B cell (primary cell): Measurements from ENCODE around the gene TIAL1. TPM values are rescaled to one million over a fixed set of nuclear protein-coding genes. Genes with fewer than 3 reads are reported as not detected.

Experiments used
- ATAC-seq: fragments of 200-7000 bp; cut with Tn5 transposase; one replicate; pipeline ENCODE4 v1.10.0; 2021; ENCODE audit warnings: low read depth, mild to moderate bottlenecking, moderate number of reproducible peaks, moderate library complexity
- CTCF ChIA-PET: fragments of 350-600 bp; sonication (Branson Sonifier 250); formaldehyde crosslinking; loops from one replicate; lab custom pipeline; 2021; ENCODE audit warnings: antibody characterized with exemption, inconsistent platforms; lab: Charles Lee
- POLR2A ChIA-PET: fragments of 350-600 bp; sonication (Branson Sonifier 250); formaldehyde crosslinking; loops from one replicate; lab custom pipeline; 2021; ENCODE audit warnings: antibody characterized with exemption; lab: Charles Lee
- DNase-seq: peaks from one replicate; pipeline ENCODE4 v3.0.0; 2013
- H2AFZ ChIP-seq: 2 replicates; pipeline ENCODE4 v1.6.1; 2012; ENCODE audit warnings: mild to moderate bottlenecking, low read depth, low read length; ENCODE audit not compliant: insufficient read depth, poor library complexity, severe bottlenecking
- H3K27ac ChIP-seq, 2 donors: 1 replicate in 1 of 2; 2 replicates in 1 of 2; pipeline ENCODE4 v1.5.1; 2012 to 2013; ENCODE audit warnings: low read length in 2 of 2, mild to moderate bottlenecking in 2 of 2, moderate library complexity in 1 of 2
- H3K27me3 ChIP-seq, 4 experiments: fragments of 200-600 bp in 1 of 4; sonication (generic) in 1 of 4; replicated peaks in 1 of 4; 1 replicate in 2 of 4; 2 replicates in 2 of 4; pipeline versions ENCODE4 v1.6.1 to v1.7.0; 2013 to 2016; ENCODE audit warnings: low read length in 3 of 4, mild to moderate bottlenecking in 2 of 4, mixed read lengths in 1 of 4, moderate library complexity in 1 of 4; ENCODE audit not compliant: insufficient read depth in 4 of 4, control insufficient read depth in 3 of 4; ENCODE audit errors: control extremely low read depth in 1 of 4
- H3K36me3 ChIP-seq, 2 experiments: replicated peaks in 1 of 2; 1 replicate in 1 of 2; 2 replicates in 1 of 2; pipeline versions ENCODE4 v1.6.1 to v1.7.1; 2013; ENCODE audit warnings: low read length in 1 of 2; ENCODE audit not compliant: insufficient read depth in 2 of 2, control insufficient read depth in 1 of 2; ENCODE audit errors: control extremely low read depth in 1 of 2, extremely low read depth in 1 of 2
- H3K4me1 ChIP-seq, 2 donors: fragments of 200-600 bp in 1 of 2; sonication (generic) in 1 of 2; 1 replicate in 1 of 2; 2 replicates in 1 of 2; pipeline versions ENCODE4 v1.5.1 to v1.6.1; 2013 to 2017; ENCODE audit warnings: low read length in 2 of 2; ENCODE audit not compliant: control insufficient read depth in 2 of 2, insufficient read depth in 2 of 2
- H3K4me2 ChIP-seq: replicated peaks from 2 replicates; pipeline ENCODE3; 2012; ENCODE audit warnings: mild to moderate bottlenecking, low read depth, low read length; ENCODE audit not compliant: poor library complexity, severe bottlenecking
- H3K4me3 ChIP-seq, 5 experiments: fragments of 200-600 bp in 1 of 5; sonication (generic) in 1 of 5; 1 replicate in 3 of 5; 2 replicates in 2 of 5; pipeline versions ENCODE4 v1.5.1 to v1.7.0; 2011 to 2016; ENCODE audit warnings: low read length in 4 of 5, mild to moderate bottlenecking in 4 of 5, low read depth in 2 of 5, control low read depth in 1 of 5, moderate library complexity in 1 of 5; ENCODE audit not compliant: insufficient read depth in 1 of 5; ENCODE audit errors: control extremely low read depth in 1 of 5, extremely low read depth in 1 of 5
- H3K79me2 ChIP-seq: fragments of 200-600 bp; sonication (generic); one replicate; pipeline ENCODE4 v1.6.0; 2016; ENCODE audit warnings: low read length; ENCODE audit not compliant: control insufficient read depth, insufficient read depth
- H3K9ac ChIP-seq: fragments of 200-600 bp; sonication (generic); 2 replicates; pipeline ENCODE4 v1.6.1; 2017; ENCODE audit warnings: mild to moderate bottlenecking, low read length, moderate library complexity
- H3K9me3 ChIP-seq, 3 donors: one replicate each; pipeline versions ENCODE4 v1.6.1 to v1.7.1; 2013; ENCODE audit warnings: low read length in 2 of 3; ENCODE audit not compliant: control insufficient read depth in 2 of 3, insufficient read depth in 1 of 3; ENCODE audit errors: control extremely low read depth in 1 of 3
- H4K20me1 ChIP-seq: 2 replicates; pipeline ENCODE4 v1.6.0; 2012; ENCODE audit warnings: mild to moderate bottlenecking, low read length; ENCODE audit not compliant: insufficient read depth, control insufficient read depth, poor library complexity, severe bottlenecking
- H3K27ac Mint-ChIP-seq: one replicate; pipeline ENCODE4 v1.8.0; 2021; ENCODE audit warnings: mixed read lengths
- H3K27me3 Mint-ChIP-seq: one replicate; pipeline ENCODE4 v1.8.0; 2021; ENCODE audit warnings: mixed read lengths
- H3K4me1 Mint-ChIP-seq: one replicate; pipeline ENCODE4 v1.8.0; 2021; ENCODE audit warnings: mixed read lengths
- H3K4me3 Mint-ChIP-seq: one replicate; pipeline ENCODE4 v1.8.0; 2021; ENCODE audit warnings: mixed read lengths
- H3K9me3 Mint-ChIP-seq: one replicate; pipeline ENCODE4 v1.8.0; 2022; ENCODE audit warnings: mixed read lengths; ENCODE audit not compliant: insufficient read depth
- CTCF ChIP-seq: fragments of 200-600 bp; IDR thresholded peaks from one replicate; pipeline ENCODE4 v1.8.0; 2022; ENCODE audit warnings: antibody characterized with exemption, mild to moderate bottlenecking
- EZH2 ChIP-seq: IDR thresholded peaks from 2 replicates; pipeline ENCODE4 v1.6.1; 2012; ENCODE audit warnings: borderline replicate concordance, low read depth, mild to moderate bottlenecking, moderate library complexity, low read length; ENCODE audit not compliant: insufficient read depth, poor library complexity, severe bottlenecking
- WGBS: methylation state at CpG from one replicate; pipeline ENCODE4 v1.1.5; 2013; ENCODE audit warnings: missing lambda C conversion rate; ENCODE audit not compliant: insufficient coverage; 5-methylcytosine and 5-hydroxymethylcytosine counted together
- intact Hi-C: fragments of 100-400 bp; cut with micrococcal nuclease; formaldehyde crosslinking; loops from one replicate; pipeline ENCODE4 v1.10.0; 2022
- polyA plus RNA-seq: library from polyadenylated mRNA; depleted of rRNA; stranded (reverse); fragments of >200 nt; gene quantifications from 2 replicates; pipeline ENCODE4 v1.2.3, GENCODE V29; 2012
- total RNA-seq, 2 donors: library from RNA; stranded (reverse); fragments of 120-200 nt in 1 of 2; gene quantifications; 1 replicate in 1 of 2; 2 replicates in 1 of 2; pipeline versions ENCODE4 v1.2.3 to v1.2.4, GENCODE V29; 2013 to 2022

Gene TIAL1
- total and polyA plus RNA-seq, 2 donors (not counting 1 experiment from before 2014, with no cell fraction given) = 98.5 to 159 TPM

- Mint-ChIP-seq H3K9me3 (no peaks in the 10 kb centered on the region), H3K4me3 (no peak overlapping the region), H3K4me1 (no peaks in the 10 kb centered on the region), H3K27me3 (peaks cover 7% of the 10 kb centered on the region), H3K27ac (no peak overlapping the region)
- DNase-seq (no peak), ATAC-seq (no peak)
- H3K9me3 ChIP-seq = peaks cover 0 to 3% (median 0%) of the 10 kb centered on the region in 3 donors
- no peak overlapping the region for H3K4me2 ChIP-seq
- no peaks in the 10 kb centered on the region for H3K36me3 ChIP-seq
- H3K27me3 ChIP-seq = no peaks in the 10 kb centered on the region
- H2AFZ ChIP-seq = no peak overlapping the region
- H3K4me1 ChIP-seq = no peaks in the 10 kb centered on the region
- no peak overlapping the region for H3K9ac ChIP-seq
- no peak overlapping the region for H3K27ac ChIP-seq
- ChIA-PET POLR2A (no interaction called here), CTCF (interaction anchor here (1.5 kb wide), 1 partner anchor 97 kb away, joined by 4 read pairs; no protein-coding TSS in a partner anchor)
- no peak for TF ChIP-seq CTCF
- TF ChIP-seq EZH2 = no peak
- H3K79me2 ChIP-seq = no peaks in the 10 kb centered on the region
- no peak overlapping the region for H3K4me3 ChIP-seq
- intact Hi-C loops = no loop called here
- no peaks in the 10 kb centered on the region for H4K20me1 ChIP-seq
- WGBS = 88% methylated on average over 13 of the region's 15 CpGs
These were observed 46.8 kb upstream of the TIAL1 start for GRCh38 chr10:119643306-119644204.

GRCh38 chr10:119642556-119643111, 45.9 kb upstream of the TIAL1 start:
- ChIA-PET POLR2A (no interaction called here), CTCF (no interaction called here)
- DNase-seq = no peak
- Histone ChIP-seq H3K9ac (no peak overlapping the region), H3K36me3 (no peaks in the 10 kb centered on the region), H2AFZ (no peak overlapping the region), H3K27ac (no peak overlapping the region), H3K79me2 (no peaks in the 10 kb centered on the region), H3K9me3 (peaks cover 0 to 3% (median 0%) of the 10 kb centered on the region in 3 donors), H3K4me2 (no peak overlapping the region), H4K20me1 (no peaks in the 10 kb centered on the region), H3K27me3 (no peaks in the 10 kb centered on the region), H3K4me3 (no peak overlapping the region), H3K4me1 (no peaks in the 10 kb centered on the region)
- H3K4me3 Mint-ChIP-seq = no peak overlapping the region
- H3K27ac Mint-ChIP-seq = no peak overlapping the region
- H3K27me3 Mint-ChIP-seq = peaks cover 7% of the 10 kb centered on the region
- no peak for TF ChIP-seq CTCF
- no peak for TF ChIP-seq EZH2
- intact Hi-C loops = no loop called here
- WGBS = 100% methylated on average over 1 of the region's 2 CpGs
- H3K9me3 Mint-ChIP-seq = no peaks in the 10 kb centered on the region
- no peaks in the 10 kb centered on the region for H3K4me1 Mint-ChIP-seq
- ATAC-seq = no peak
